H9 (cell line): ENCODE data around the gene SIN3A. TPM values are rescaled to one million over a fixed set of nuclear protein-coding genes. Genes with fewer than 3 reads are reported as not detected.

Experiments used
- DNase-seq: peaks from one replicate; pipeline ENCODE4 v3.0.0-alpha.2; 2017
- H2AFZ ChIP-seq: one replicate; pipeline ENCODE4 v1.6.1; 2013; ENCODE audit warnings: mild to moderate bottlenecking, low read length, control low read depth, moderate library complexity
- H2AK5ac ChIP-seq: 2 replicates; pipeline ENCODE4 v1.6.1; 2013; ENCODE audit warnings: low read length, control low read depth, mixed read lengths; ENCODE audit not compliant: insufficient read length
- H2BK120ac ChIP-seq: one replicate; pipeline ENCODE4 v1.6.1; 2013; ENCODE audit warnings: low read depth, mild to moderate bottlenecking, low read length, control low read depth, inconsistent platforms; ENCODE audit not compliant: poor library complexity, severe bottlenecking
- H2BK12ac ChIP-seq: 2 replicates; pipeline ENCODE4 v1.6.1; 2013; ENCODE audit warnings: low read length, control low read depth, mixed read lengths, low read depth; ENCODE audit not compliant: insufficient read length
- H2BK15ac ChIP-seq: 2 replicates; pipeline ENCODE4 v1.6.1; 2013; ENCODE audit warnings: low read depth, low read length, control low read depth
- H2BK20ac ChIP-seq: one replicate; pipeline ENCODE4 v1.6.1; 2013; ENCODE audit warnings: low read depth, mild to moderate bottlenecking, low read length, control low read depth, inconsistent platforms; ENCODE audit not compliant: poor library complexity, severe bottlenecking
- H2BK5ac ChIP-seq: 2 replicates; pipeline ENCODE4 v1.6.1; 2013; ENCODE audit warnings: low read length, control low read depth, mixed read lengths; ENCODE audit not compliant: insufficient read length
- H3K14ac ChIP-seq: 2 replicates; pipeline ENCODE4 v1.6.1; 2013; ENCODE audit warnings: low read length, control low read depth; ENCODE audit not compliant: insufficient read depth
- H3K18ac ChIP-seq: 2 replicates; pipeline ENCODE4 v1.6.1; 2013; ENCODE audit warnings: low read depth, mild to moderate bottlenecking, mixed read lengths, low read length, control low read depth; ENCODE audit not compliant: insufficient read length
- H3K23ac ChIP-seq: 2 replicates; pipeline ENCODE4 v1.6.1; 2013; ENCODE audit warnings: low read length, control low read depth, mixed read lengths, low read depth; ENCODE audit not compliant: insufficient read length
- H3K23me2 ChIP-seq: 2 replicates; pipeline ENCODE4 v1.6.1; 2013; ENCODE audit warnings: low read depth, mild to moderate bottlenecking, mixed read lengths, low read length, control low read depth; ENCODE audit not compliant: insufficient read length, poor library complexity, severe bottlenecking
- H3K27ac ChIP-seq: 2 replicates; pipeline ENCODE4 v1.5.1; 2013; ENCODE audit warnings: low read length, control low read depth, mixed read lengths, low read depth; ENCODE audit not compliant: insufficient read length
- H3K27me3 ChIP-seq: 2 replicates; pipeline ENCODE4 v1.6.1; 2013; ENCODE audit warnings: low read length, control low read depth, inconsistent platforms; ENCODE audit not compliant: insufficient read depth
- H3K4ac ChIP-seq: 2 replicates; pipeline ENCODE4 v1.6.1; 2013; ENCODE audit warnings: low read depth, mild to moderate bottlenecking, control low read depth, inconsistent platforms, low read length, moderate library complexity
- H3K4me1 ChIP-seq: 2 replicates; pipeline ENCODE4 v1.6.1; 2013; ENCODE audit warnings: low read length, control low read depth, inconsistent platforms; ENCODE audit not compliant: insufficient read depth
- H3K4me2 ChIP-seq: 2 replicates; pipeline ENCODE4 v1.6.1; 2013; ENCODE audit warnings: low read length, control low read depth, mixed read lengths; ENCODE audit not compliant: insufficient read length, insufficient read depth
- H3K56ac ChIP-seq: 2 replicates; pipeline ENCODE4 v1.6.1; 2013; ENCODE audit warnings: low read depth, mild to moderate bottlenecking, mixed read lengths, low read length, control low read depth; ENCODE audit not compliant: insufficient read length
- H3K79me1 ChIP-seq: 2 replicates; pipeline ENCODE4 v1.6.1; 2013; ENCODE audit warnings: low read depth, mild to moderate bottlenecking, moderate library complexity, low read length, control low read depth, inconsistent platforms; ENCODE audit not compliant: insufficient read depth, poor library complexity, severe bottlenecking
- H3K79me2 ChIP-seq: 2 replicates; pipeline ENCODE4 v1.6.1; 2013; ENCODE audit warnings: low read length, control low read depth, inconsistent platforms; ENCODE audit not compliant: insufficient read depth
- H3K9ac ChIP-seq: 2 replicates; pipeline ENCODE4 v1.6.1; 2013; ENCODE audit warnings: low read length, control low read depth, mixed read lengths; ENCODE audit not compliant: insufficient read length; ENCODE audit errors: extremely low read depth
- H3K9me3 ChIP-seq: one replicate; pipeline ENCODE4 v1.6.1; 2013; ENCODE audit warnings: low read depth, low read length, inconsistent platforms; ENCODE audit not compliant: control insufficient read depth
- H3T11ph ChIP-seq: one replicate; pipeline ENCODE4 v1.6.1; 2013; ENCODE audit warnings: mild to moderate bottlenecking, low read length, control low read depth, inconsistent platforms
- H4K20me1 ChIP-seq: one replicate; pipeline ENCODE4 v1.6.1; 2013; ENCODE audit not compliant: control insufficient read depth, insufficient read length, insufficient read depth
- H4K5ac ChIP-seq: 2 replicates; pipeline ENCODE4 v1.6.1; 2013; ENCODE audit warnings: low read depth, mild to moderate bottlenecking, mixed read lengths, low read length, control low read depth; ENCODE audit not compliant: insufficient read length
- H4K8ac ChIP-seq: replicated peaks from 2 replicates; pipeline ENCODE4 v1.6.1; 2013; ENCODE audit warnings: low read length, control low read depth, mixed read lengths, low read depth; ENCODE audit not compliant: insufficient read length
- H4K91ac ChIP-seq: 2 replicates; pipeline ENCODE4 v1.6.1; 2013; ENCODE audit warnings: low read depth, mild to moderate bottlenecking, moderate library complexity, mixed read lengths, low read length, control low read depth; ENCODE audit not compliant: insufficient read length
- H3K27ac Mint-ChIP-seq, 3 experiments: 2 replicates in 2 of 3; 3 replicates in 1 of 3; pipeline ENCODE4 v1.8.0; 2020 to 2021; ENCODE audit warnings: mixed read lengths in 3 of 3, mild to moderate bottlenecking in 1 of 3, moderate library complexity in 1 of 3
- H3K27me3 Mint-ChIP-seq: 2 replicates; pipeline ENCODE4 v1.8.0; 2021; ENCODE audit warnings: low read depth, mild to moderate bottlenecking, moderate library complexity, mixed read lengths
- H3K36me3 Mint-ChIP-seq, 3 experiments: 2 replicates in 2 of 3; 3 replicates in 1 of 3; pipeline ENCODE4 v1.8.0; 2020 to 2021; ENCODE audit warnings: low read depth in 3 of 3, mixed read lengths in 3 of 3; ENCODE audit not compliant: insufficient read depth in 1 of 3
- H3K4me1 Mint-ChIP-seq, 2 experiments: 2 replicates each; pipeline ENCODE4 v1.8.0; 2020; ENCODE audit warnings: mixed read lengths in 2 of 2
- H3K4me3 Mint-ChIP-seq, 2 experiments: 2 replicates in 1 of 2; 3 replicates in 1 of 2; pipeline ENCODE4 v1.8.0; 2020 to 2021; ENCODE audit warnings: mild to moderate bottlenecking in 2 of 2, mixed read lengths in 2 of 2, moderate library complexity in 1 of 2
- H3K9me3 Mint-ChIP-seq, 2 experiments: 2 replicates in 1 of 2; 3 replicates in 1 of 2; pipeline ENCODE4 v1.8.0; 2020; ENCODE audit warnings: mild to moderate bottlenecking in 2 of 2, mixed read lengths in 2 of 2, moderate library complexity in 1 of 2
- WGBS: extraction: QIAGEN DNeasy Blood & Tissue Kit; methylation state at CpG from one replicate; pipeline ENCODE4 v1.1.7; 2013; ENCODE audit warnings: missing lambda C conversion rate, low lambda C conversion rate, mixed read lengths; ENCODE audit not compliant: insufficient read length; ENCODE audit errors: extremely low coverage; 5-methylcytosine and 5-hydroxymethylcytosine counted together
- long read RNA-seq: library from polyadenylated mRNA; unstranded; transcript quantifications from one replicate; pipeline ENCODE4 v2.0.0, GENCODE V29; 2020
- total RNA-seq: library from RNA; stranded (reverse); gene quantifications from 2 replicates; pipeline ENCODE4 v1.2.1, GENCODE V29; 2021
- TF ChIP-seq, protein P1 (sequence below): fragments of 200-600 bp; sonication (generic); conservative IDR thresholded peaks from 3 replicates; pipeline ENCODE4 v1.8.0; 2021; ENCODE audit warnings: antibody characterized with exemption, mild to moderate bottlenecking

The SIN3A gene
- total RNA-seq, result 99.1 and 102 TPM in 2 replicates
- long read RNA-seq, full-length matches to known transcripts, result 63 of 171 reads
- long read RNA-seq, partial matches to known transcripts, result 62 of 171 reads
- long read RNA-seq, other reads (novel, unspliced or antisense), result 46 of 171 reads

DNA sequence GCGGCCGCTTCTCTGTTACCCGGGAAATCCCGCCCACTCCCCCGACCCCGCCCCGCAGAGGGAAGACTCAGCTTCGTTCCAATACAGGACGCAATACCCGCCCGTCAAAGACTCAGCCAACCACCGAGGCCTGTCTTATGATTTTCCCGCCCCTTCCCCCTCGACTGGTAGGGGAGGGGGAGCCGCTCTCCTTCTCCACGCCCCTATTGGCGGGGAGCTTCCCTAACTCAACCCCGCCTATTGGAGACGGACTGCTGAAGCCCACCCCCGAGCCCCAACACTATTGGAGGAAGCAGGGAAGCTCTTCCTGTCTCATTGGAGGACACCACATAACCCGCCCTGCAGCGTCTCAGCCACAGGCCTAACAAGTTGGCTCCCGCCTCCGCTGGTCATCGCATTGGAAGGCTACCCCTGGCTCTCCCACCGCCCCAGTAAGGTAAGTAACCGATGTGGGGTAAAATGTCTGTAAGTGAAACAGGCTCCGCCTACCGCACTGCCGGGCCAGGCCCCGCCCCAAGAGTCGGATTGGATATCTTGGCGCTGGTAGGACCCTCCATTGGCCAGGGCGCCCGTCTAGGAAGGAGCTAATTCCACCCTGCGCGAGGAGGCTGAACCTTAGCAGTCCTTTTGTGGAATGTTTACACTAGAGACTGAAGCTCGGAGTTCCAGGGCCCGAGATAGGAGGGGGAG lies at the start of gene SIN3A:
SIN3A (minus strand) TSS at position 17 of the 690 bp plus-strand sequence. CDS start 21,315 bp downstream, outside the sequence.
- peaks cover 20 to 30% of the 10 kb centered on the region in 2 experiments for H3K4me1 Mint-ChIP-seq
- H3T11ph ChIP-seq, result no peak within 1 kb of the TSS
- H4K20me1 ChIP-seq, result no peaks in the 10 kb centered on the region
- peaks cover 22% of the 10 kb centered on the region for H3K23me2 ChIP-seq
- peak within 1 kb of the TSS; percentile 81 for H3K9ac ChIP-seq
- H2AFZ ChIP-seq, result no peak within 1 kb of the TSS
- peak within 1 kb of the TSS; percentile 89 for H3K4me2 ChIP-seq
- peak within 1 kb of the TSS; percentile 96 to 99 for H3K4me3 Mint-ChIP-seq
- H4K91ac ChIP-seq, result no peak within 1 kb of the TSS
- H2BK15ac ChIP-seq, result no peak within 1 kb of the TSS
- H2BK12ac ChIP-seq, result peak within 1 kb of the TSS; percentile 47
- H3K27ac ChIP-seq, result peak within 1 kb of the TSS; percentile 84
- DNase-seq, result peak; percentile 100
- H3K4me1 ChIP-seq, result no peaks in the 10 kb centered on the region
- no peak within 1 kb of the TSS for H2BK5ac ChIP-seq
- peak within 1 kb of the TSS; percentile 99 to 100 (median 100) for H3K27ac Mint-ChIP-seq
- H2BK20ac ChIP-seq, result no peak within 1 kb of the TSS
- no peak within 1 kb of the TSS; the same call in 1 of the 2 replicates for H3K4ac ChIP-seq
- no peaks in the 10 kb centered on the region for H3K27me3 ChIP-seq
- H2BK120ac ChIP-seq, result no peak within 1 kb of the TSS
- H4K5ac ChIP-seq, result no peak within 1 kb of the TSS
- WGBS, result no CpG with 5 or more reads among the region's 39 CpGs
- H3K27me3 Mint-ChIP-seq, result peaks cover 4% of the 10 kb centered on the region
- TF ChIP-seq, protein P1, sequence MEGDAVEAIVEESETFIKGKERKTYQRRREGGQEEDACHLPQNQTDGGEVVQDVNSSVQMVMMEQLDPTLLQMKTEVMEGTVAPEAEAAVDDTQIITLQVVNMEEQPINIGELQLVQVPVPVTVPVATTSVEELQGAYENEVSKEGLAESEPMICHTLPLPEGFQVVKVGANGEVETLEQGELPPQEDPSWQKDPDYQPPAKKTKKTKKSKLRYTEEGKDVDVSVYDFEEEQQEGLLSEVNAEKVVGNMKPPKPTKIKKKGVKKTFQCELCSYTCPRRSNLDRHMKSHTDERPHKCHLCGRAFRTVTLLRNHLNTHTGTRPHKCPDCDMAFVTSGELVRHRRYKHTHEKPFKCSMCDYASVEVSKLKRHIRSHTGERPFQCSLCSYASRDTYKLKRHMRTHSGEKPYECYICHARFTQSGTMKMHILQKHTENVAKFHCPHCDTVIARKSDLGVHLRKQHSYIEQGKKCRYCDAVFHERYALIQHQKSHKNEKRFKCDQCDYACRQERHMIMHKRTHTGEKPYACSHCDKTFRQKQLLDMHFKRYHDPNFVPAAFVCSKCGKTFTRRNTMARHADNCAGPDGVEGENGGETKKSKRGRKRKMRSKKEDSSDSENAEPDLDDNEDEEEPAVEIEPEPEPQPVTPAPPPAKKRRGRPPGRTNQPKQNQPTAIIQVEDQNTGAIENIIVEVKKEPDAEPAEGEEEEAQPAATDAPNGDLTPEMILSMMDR, result no peak
- H3K79me1 ChIP-seq, result peaks cover 3% of the 10 kb centered on the region
- H3K23ac ChIP-seq, result no peak within 1 kb of the TSS
- H3K9me3 ChIP-seq, result no peaks in the 10 kb centered on the region
- no peaks in the 10 kb centered on the region; a peak in 1 of 5 replicates for H3K9me3 Mint-ChIP-seq
- no peak within 1 kb of the TSS for H3K56ac ChIP-seq
- peak within 1 kb of the TSS; percentile 95 for H3K18ac ChIP-seq
- no peak within 1 kb of the TSS for H4K8ac ChIP-seq
- H3K36me3 Mint-ChIP-seq, result peaks cover 3 to 9% (median 3%) of the 10 kb centered on the region in 3 experiments; a peak in 3 of 7 replicates
- peak within 1 kb of the TSS; percentile 92 for H3K14ac ChIP-seq
- peaks cover 26% of the 10 kb centered on the region; the same call in 1 of the 2 replicates for H3K79me2 ChIP-seq
- H2AK5ac ChIP-seq, result no peak within 1 kb of the TSS
